ENCODE data around the gene S100B. TPM values are rescaled to one million over a fixed set of nuclear protein-coding genes. Genes with fewer than 3 reads are reported as not detected.

Gene S100B
- total and polyA plus RNA-seq, 7 experiments from 2014 or later = 0.27 to 7.0 (median 0.97) TPM

- peaks cover 35 to 56% of the 10 kb centered on the region in 2 donors for H3K4me1 ChIP-seq (ENCODE audit: control insufficient read depth in 2 of 2, insufficient read depth in 2 of 2, low read length in 2 of 2)
- H3K27ac ChIP-seq (ENCODE audit: low read depth, low read length) = peak overlapping the region; percentile 80
- Mint-ChIP-seq H3K36me3 (peaks cover 0 to 9% (median 4%) of the 10 kb centered on the region in 5 donors), H3K27ac (peak overlapping the region in 8 of 9 donors; percentile 95 to 98 (median 97)), H3K4me1 (peaks cover 33 to 84% (median 73%) of the 10 kb centered on the region in 7 donors), H3K27me3 (peaks cover 0 to 11% (median 0%) of the 10 kb centered on the region in 5 donors), H3K9me3 (peaks cover 0 to 6% (median under 1%) of the 10 kb centered on the region in 11 donors), H3K4me3 (peak overlapping the region in 5 of 10 donors; percentile 39 to 78 (median 49))
- CTCF ChIA-PET = interaction anchor here (0.9 to 1.5 kb wide), 3 partner anchors 13 to 19 kb away, joined by 3 to 5 read pairs (median 5); no protein-coding TSS in a partner anchor
- intact Hi-C loops (cut with micrococcal nuclease) = no loop called here
- POLR2A ChIA-PET = interaction anchor here (1.0 to 7.0 kb wide), 8 partner anchors 7 to 69 kb away, joined by 4 to 128 read pairs (median 12); partner anchors contain the start of genes PRMT2 and S100B
- DNase-seq (no peak), ATAC-seq (no peak)
- H3K36me3 ChIP-seq (ENCODE audit: control insufficient read depth in 2 of 3, insufficient read depth in 3 of 3, low read length in 3 of 3) = no peaks in the 10 kb centered on the region
- no peak overlapping the region for H3K4me3 ChIP-seq (ENCODE audit: low read length)
- no peaks in the 10 kb centered on the region for H3K9me3 ChIP-seq (ENCODE audit: control insufficient read depth in 2 of 3, low read length in 3 of 3)
- H3K27me3 ChIP-seq (ENCODE audit: control insufficient read depth in 2 of 2, insufficient read depth in 2 of 2, low read length in 2 of 2) = no peaks in the 10 kb centered on the region
These were observed 16.0 kb upstream of the S100B start for GRCh38 chr21:46620846-46621245.

GRCh38 chr21:46619846-46620245 is 15.0 kb upstream of the S100B start:
- intact Hi-C loops (cut with micrococcal nuclease) = no loop called here
- Mint-ChIP-seq H3K27me3 (peaks cover 0 to 19% (median 0%) of the 10 kb centered on the region in 5 donors), H3K27ac (peak overlapping the region in 6 of 9 donors; percentile 96 to 98 (median 97)), H3K4me3 (peak overlapping the region in 2 of 10 donors; percentile 23 to 78), H3K36me3 (peaks cover 0 to 6% (median 4%) of the 10 kb centered on the region in 5 donors), H3K4me1 (peaks cover 29 to 84% (median 74%) of the 10 kb centered on the region in 7 donors), H3K9me3 (peaks cover 0 to 7% (median 0%) of the 10 kb centered on the region in 11 donors)
- no peak overlapping the region for H3K4me3 ChIP-seq (ENCODE audit: low read length)
- peaks cover 35 to 46% of the 10 kb centered on the region in 2 donors for H3K4me1 ChIP-seq (ENCODE audit: control insufficient read depth in 2 of 2, insufficient read depth in 2 of 2, low read length in 2 of 2)
- POLR2A ChIA-PET = interaction anchor here (0.7 to 7.0 kb wide), 8 partner anchors 8 to 68 kb away, joined by 3 to 128 read pairs (median 9); partner anchors contain the start of gene PRMT2
- no peak overlapping the region for H3K27ac ChIP-seq (ENCODE audit: low read depth, low read length)
- CTCF ChIA-PET = interaction anchor here (0.9 to 1.0 kb wide), 2 partner anchors 14 to 68 kb away, joined by 3 read pairs; no protein-coding TSS in a partner anchor
- DNase-seq (no peak), ATAC-seq (no peak)
- H3K9me3 ChIP-seq (ENCODE audit: control insufficient read depth in 2 of 3, low read length in 3 of 3) = no peaks in the 10 kb centered on the region
- H3K27me3 ChIP-seq (ENCODE audit: control insufficient read depth in 2 of 2, insufficient read depth in 2 of 2, low read length in 2 of 2) = no peaks in the 10 kb centered on the region
- H3K36me3 ChIP-seq (ENCODE audit: control insufficient read depth in 2 of 3, insufficient read depth in 3 of 3, low read length in 3 of 3) = no peaks in the 10 kb centered on the region

- Histone ChIP-seq H3K27ac (ENCODE audit: low read depth, low read length) (no peak overlapping the region), H3K9me3 (ENCODE audit: control insufficient read depth in 2 of 3, low read length in 3 of 3) (no peaks in the 10 kb centered on the region), H3K4me1 (ENCODE audit: control insufficient read depth in 2 of 2, insufficient read depth in 2 of 2, low read length in 2 of 2) (peaks cover 35 to 37% of the 10 kb centered on the region in 2 donors), H3K36me3 (ENCODE audit: control insufficient read depth in 2 of 3, insufficient read depth in 3 of 3, low read length in 3 of 3) (no peaks in the 10 kb centered on the region), H3K4me3 (ENCODE audit: low read length) (no peak overlapping the region), H3K27me3 (ENCODE audit: control insufficient read depth in 2 of 2, insufficient read depth in 2 of 2, low read length in 2 of 2) (no peaks in the 10 kb centered on the region)
- POLR2A ChIA-PET = interaction anchor here (0.7 to 7.0 kb wide), 11 partner anchors 8 to 67 kb away, joined by 3 to 128 read pairs (median 5); partner anchors contain the start of gene PRMT2
- Mint-ChIP-seq H3K36me3 (peaks cover 0 to 13% (median 6%) of the 10 kb centered on the region in 5 donors), H3K27ac (peak overlapping the region in 1 of 9 donors; percentile 96), H3K9me3 (peaks cover 0 to 12% (median 0%) of the 10 kb centered on the region in 11 donors), H3K4me3 (no peak overlapping the region), H3K4me1 (peaks cover 29 to 83% (median 66%) of the 10 kb centered on the region in 7 donors), H3K27me3 (peaks cover 0 to 29% (median 0%) of the 10 kb centered on the region in 5 donors)
- intact Hi-C loops (cut with micrococcal nuclease) = no loop called here
- DNase-seq (no peak), ATAC-seq (no peak)
- CTCF ChIA-PET = interaction anchor here (0.6 to 0.9 kb wide), 2 partner anchors 15 to 60 kb away, joined by 3 to 4 read pairs; no protein-coding TSS in a partner anchor
These were observed 14.0 kb upstream of the S100B start for GRCh38 chr21:46618738-46619379.

- Mint-ChIP-seq H3K4me3 (no peak overlapping the region), H3K27me3 (peaks cover 0 to 36% (median 0%) of the 10 kb centered on the region in 5 donors), H3K36me3 (peaks cover 0 to 13% (median 6%) of the 10 kb centered on the region in 5 donors), H3K27ac (no peak overlapping the region), H3K9me3 (peaks cover 0 to 19% (median 3%) of the 10 kb centered on the region in 11 donors), H3K4me1 (peaks cover 20 to 69% (median 57%) of the 10 kb centered on the region in 7 donors)
- H3K9me3 ChIP-seq (ENCODE audit: control insufficient read depth in 2 of 3, low read length in 3 of 3) = no peaks in the 10 kb centered on the region
- H3K4me1 ChIP-seq (ENCODE audit: control insufficient read depth in 2 of 2, insufficient read depth in 2 of 2, low read length in 2 of 2) = peaks cover 25 to 27% of the 10 kb centered on the region in 2 donors
- no peak overlapping the region for H3K4me3 ChIP-seq (ENCODE audit: low read length)
- no peaks in the 10 kb centered on the region for H3K36me3 ChIP-seq (ENCODE audit: control insufficient read depth in 2 of 3, insufficient read depth in 3 of 3, low read length in 3 of 3)
- no peak for ATAC-seq
- POLR2A ChIA-PET = interaction anchor here (0.9 to 7.0 kb wide), 7 partner anchors 9 to 58 kb away, joined by 3 to 128 read pairs (median 5); partner anchors contain the start of gene PRMT2
- no peaks in the 10 kb centered on the region for H3K27me3 ChIP-seq (ENCODE audit: control insufficient read depth in 2 of 2, insufficient read depth in 2 of 2, low read length in 2 of 2)
- CTCF ChIA-PET = no interaction called here
- no peak for DNase-seq
- intact Hi-C loops (cut with micrococcal nuclease) = no loop called here
- H3K27ac ChIP-seq (ENCODE audit: low read depth, low read length) = no peak overlapping the region
These were observed 12.6 kb upstream of the S100B start for GRCh38 chr21:46617267-46618051.

GRCh38 chr21:46616656-46617055 is 11.8 kb upstream of the S100B start:
- Mint-ChIP-seq H3K36me3 (peaks cover 0 to 19% (median 6%) of the 10 kb centered on the region in 5 donors), H3K4me3 (peak overlapping the region in 1 of 10 donors; percentile 42), H3K27ac (no peak overlapping the region), H3K27me3 (peaks cover 0 to 36% (median 0%) of the 10 kb centered on the region in 5 donors), H3K4me1 (peaks cover 12 to 61% (median 49%) of the 10 kb centered on the region in 7 donors), H3K9me3 (peaks cover 1 to 27% (median 5%) of the 10 kb centered on the region in 11 donors)
- POLR2A ChIA-PET = no interaction called here
- Histone ChIP-seq H3K4me3 (ENCODE audit: low read length) (no peak overlapping the region), H3K27me3 (ENCODE audit: control insufficient read depth in 2 of 2, insufficient read depth in 2 of 2, low read length in 2 of 2) (no peaks in the 10 kb centered on the region), H3K4me1 (ENCODE audit: control insufficient read depth in 2 of 2, insufficient read depth in 2 of 2, low read length in 2 of 2) (peaks cover 17 to 19% of the 10 kb centered on the region in 2 donors), H3K27ac (ENCODE audit: low read depth, low read length) (no peak overlapping the region), H3K9me3 (ENCODE audit: control insufficient read depth in 2 of 3, low read length in 3 of 3) (no peaks in the 10 kb centered on the region), H3K36me3 (ENCODE audit: control insufficient read depth in 2 of 3, insufficient read depth in 3 of 3, low read length in 3 of 3) (no peaks in the 10 kb centered on the region)
- CTCF ChIA-PET = no interaction called here
- no peak for DNase-seq
- intact Hi-C loops (cut with micrococcal nuclease) = no loop called here
- no peak for ATAC-seq

GRCh38 chr21:46616050-46616449 is 11.2 kb upstream of the S100B start:
- no peak overlapping the region for H3K27ac Mint-ChIP-seq
- H3K4me3 ChIP-seq (ENCODE audit: low read length) = no peak overlapping the region
- no peak overlapping the region for H3K27ac ChIP-seq (ENCODE audit: low read depth, low read length)
- peaks cover 0 to 36% (median 0%) of the 10 kb centered on the region in 5 donors for H3K27me3 Mint-ChIP-seq
- peaks cover 6 to 55% (median 43%) of the 10 kb centered on the region in 7 donors for H3K4me1 Mint-ChIP-seq
- no peak for DNase-seq
- no peaks in the 10 kb centered on the region for H3K9me3 ChIP-seq (ENCODE audit: control insufficient read depth in 2 of 3, low read length in 3 of 3)
- no peak for ATAC-seq
- H3K36me3 ChIP-seq (ENCODE audit: control insufficient read depth in 2 of 3, insufficient read depth in 3 of 3, low read length in 3 of 3) = no peaks in the 10 kb centered on the region
- peaks cover 0 to 19% (median 6%) of the 10 kb centered on the region in 5 donors for H3K36me3 Mint-ChIP-seq
- ChIA-PET CTCF (no interaction called here), POLR2A (interaction anchor here (2.8 kb wide), 1 partner anchor 10 kb away, joined by 9 read pairs; the partner anchor contains the start of gene S100B)
- H3K27me3 ChIP-seq (ENCODE audit: control insufficient read depth in 2 of 2, insufficient read depth in 2 of 2, low read length in 2 of 2) = no peaks in the 10 kb centered on the region
- H3K4me1 ChIP-seq (ENCODE audit: control insufficient read depth in 2 of 2, insufficient read depth in 2 of 2, low read length in 2 of 2) = peaks cover 11 to 13% of the 10 kb centered on the region in 2 donors
- intact Hi-C loops (cut with micrococcal nuclease) = no loop called here
- peaks cover 1 to 27% (median 6%) of the 10 kb centered on the region in 11 donors for H3K9me3 Mint-ChIP-seq
- peak overlapping the region in 2 of 10 donors; percentile 24 to 42 for H3K4me3 Mint-ChIP-seq

All from naive thymus-derived CD4-positive, alpha-beta T cell (primary cell).